Measurements from ENCODE around the gene LRFN2.

Gene LRFN2

DNA sequence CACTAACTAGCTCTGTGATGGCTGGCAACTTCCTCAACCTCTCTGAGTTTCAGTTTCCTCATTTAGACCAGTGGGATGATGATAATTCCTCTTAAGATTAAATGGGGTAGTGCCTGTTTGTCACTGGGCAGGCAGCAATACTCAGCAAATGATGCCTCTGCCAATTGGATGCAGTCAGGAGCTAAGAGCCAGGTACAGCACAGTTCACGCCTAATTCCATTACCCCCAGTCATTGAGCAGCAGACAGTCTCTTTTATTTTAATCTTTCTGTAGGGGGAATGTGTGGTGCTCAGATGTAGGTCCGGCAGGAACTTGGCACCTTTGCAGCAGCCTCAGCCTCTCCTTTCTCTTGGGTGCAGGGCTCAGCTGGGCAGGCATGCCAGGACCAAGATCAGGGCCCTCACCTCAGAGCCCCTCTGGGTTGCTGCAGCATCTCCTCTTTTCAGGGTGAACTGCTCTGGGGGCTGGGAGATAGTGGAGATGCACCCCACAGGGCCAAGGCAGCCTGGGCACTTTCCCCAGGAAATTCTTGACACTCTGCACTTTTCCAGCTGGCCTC is 243.8 kb downstream of the LRFN2 start:
- no peak for FAIRE-seq

DNA sequence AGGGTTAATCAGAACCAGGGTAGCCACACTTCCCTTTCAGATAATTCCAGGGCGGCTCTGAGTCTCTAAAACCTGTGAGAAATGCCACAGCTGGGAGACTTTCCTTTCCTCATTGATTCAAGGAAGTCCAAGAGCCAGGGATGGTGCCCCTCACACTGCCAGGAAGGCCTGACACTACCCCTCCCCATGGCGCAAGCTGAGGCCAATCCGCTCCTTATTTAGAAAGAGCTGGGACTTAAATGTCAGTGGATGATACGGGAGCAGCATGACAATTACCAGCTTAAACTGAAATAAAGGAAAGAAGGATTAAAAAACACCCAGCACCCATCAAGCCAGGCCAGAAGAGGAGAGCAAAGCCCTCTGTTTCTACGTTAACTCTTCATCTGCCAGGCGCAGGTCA is 244.4 kb downstream of the LRFN2 start:
- FAIRE-seq, result no peak

DNA sequence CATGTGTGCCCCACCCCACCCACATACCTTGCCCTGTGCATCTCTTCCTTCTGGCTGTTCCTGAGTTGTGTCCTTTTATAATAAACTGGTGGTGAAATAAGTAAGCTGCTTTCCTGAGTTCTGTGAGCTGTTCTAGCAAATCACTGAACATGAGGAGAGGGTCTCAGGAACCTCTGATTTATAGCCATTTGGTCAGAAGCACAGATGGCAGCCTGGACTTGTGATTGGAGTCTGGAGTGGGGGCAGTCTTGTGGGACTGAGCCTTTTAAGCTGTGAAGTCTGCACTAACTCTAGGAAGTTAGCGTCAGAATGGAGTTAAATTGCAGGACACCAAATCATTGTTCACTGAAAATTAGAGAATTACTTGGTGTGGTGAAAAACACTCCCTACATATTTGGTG is 245.4 kb downstream of the LRFN2 start:
- no peak for FAIRE-seq

Measured in TTC549 (cell line).